ENCODE measurements around the gene PTPN14. TPM values are rescaled to one million over a fixed set of nuclear protein-coding genes. Genes with fewer than 3 reads are reported as not detected.

The PTPN14 gene
- polyA plus RNA-seq, 1 donor from 2014 or later = 0.07 TPM

GRCh38 chr1:214448536-214448935 is 102.9 kb downstream of the PTPN14 start:
- no peak for TF ChIP-seq CTCF (IDR thresholded peaks at IDR 0.05; ENCODE audit: poor library complexity, severe bottlenecking)
- no peak for TF ChIP-seq MXI1 (conservative IDR thresholded peaks at IDR 0.05; ENCODE audit: poor library complexity, severe bottlenecking)
- TF ChIP-seq EZH2 (IDR thresholded peaks at IDR 0.05; ENCODE audit: borderline replicate concordance, insufficient read depth, low read length, poor library complexity, severe bottlenecking) = no peak
- TF ChIP-seq TAF1 (IDR thresholded peaks at IDR 0.05; ENCODE audit: low read depth) = no peak
- TF ChIP-seq REST (IDR thresholded peaks at IDR 0.05; ENCODE audit: borderline replicate concordance) = no peak
- no peak overlapping the region for H3K27ac ChIP-seq (ENCODE audit: low read length)
- no peak overlapping the region for H3K4me2 ChIP-seq (ENCODE audit: low read length)
- no peak overlapping the region for H2AFZ ChIP-seq (ENCODE audit: low read depth, low read length)
- H3K4me3 ChIP-seq (ENCODE audit: low read length) = no peak overlapping the region
- no peaks in the 10 kb centered on the region for H3K79me2 ChIP-seq (replicated peaks; ENCODE audit: insufficient read depth, low read length)
- H3K36me3 ChIP-seq (ENCODE audit: insufficient read depth, low read length) = no peaks in the 10 kb centered on the region
- H3K9ac ChIP-seq (ENCODE audit: low read length) = no peak overlapping the region
- no peaks in the 10 kb centered on the region for H3K9me2 ChIP-seq (ENCODE audit: insufficient read depth, low read length)
- H3K27me3 ChIP-seq (ENCODE audit: insufficient read depth, low read depth, low read length) = no peaks in the 10 kb centered on the region
- no peaks in the 10 kb centered on the region for H4K20me1 ChIP-seq (ENCODE audit: insufficient read depth)
- no peaks in the 10 kb centered on the region for H3K9me3 ChIP-seq (ENCODE audit: low read length)
- no peaks in the 10 kb centered on the region for H3F3A ChIP-seq (ENCODE audit: insufficient read depth, low read length, poor library complexity, severe bottlenecking)

- H3K9ac ChIP-seq (ENCODE audit: low read length) = no peak overlapping the region
- no peaks in the 10 kb centered on the region for H3K36me3 ChIP-seq (ENCODE audit: insufficient read depth, low read length)
- H3K27me3 ChIP-seq (ENCODE audit: insufficient read depth, low read depth, low read length) = no peaks in the 10 kb centered on the region
- H3K9me2 ChIP-seq (ENCODE audit: insufficient read depth, low read length) = no peaks in the 10 kb centered on the region
- TF ChIP-seq RAD21 (conservative IDR thresholded peaks at IDR 0.05) = no peak
- no peak for TF ChIP-seq TAF1 (IDR thresholded peaks at IDR 0.05; ENCODE audit: low read depth)
- TF ChIP-seq EZH2 (IDR thresholded peaks at IDR 0.05; ENCODE audit: borderline replicate concordance, insufficient read depth, low read length, poor library complexity, severe bottlenecking) = no peak
- TF ChIP-seq CTCF (IDR thresholded peaks at IDR 0.05; ENCODE audit: poor library complexity, severe bottlenecking) = no peak
- no peak for TF ChIP-seq MXI1 (conservative IDR thresholded peaks at IDR 0.05; ENCODE audit: poor library complexity, severe bottlenecking)
- no peak for TF ChIP-seq SMC3 (conservative IDR thresholded peaks at IDR 0.05; ENCODE audit: poor library complexity)
- TF ChIP-seq POLR2AphosphoS5 (IDR thresholded peaks at IDR 0.05) = no peak
- no peak for TF ChIP-seq EP300 (conservative IDR thresholded peaks at IDR 0.05; ENCODE audit: poor library complexity, severe bottlenecking)
- TF ChIP-seq REST (IDR thresholded peaks at IDR 0.05; ENCODE audit: borderline replicate concordance) = no peak
- H3F3A ChIP-seq (ENCODE audit: insufficient read depth, low read length, poor library complexity, severe bottlenecking) = no peaks in the 10 kb centered on the region
- H3K27ac ChIP-seq (ENCODE audit: low read length) = no peak overlapping the region
- H3K79me2 ChIP-seq (replicated peaks; ENCODE audit: insufficient read depth, low read length) = no peaks in the 10 kb centered on the region
- H2AFZ ChIP-seq (ENCODE audit: low read depth, low read length) = no peak overlapping the region
- no peak overlapping the region for H3K4me3 ChIP-seq (ENCODE audit: low read length)
- no peaks in the 10 kb centered on the region for H3K9me3 ChIP-seq (ENCODE audit: low read length)
- H3K4me2 ChIP-seq (ENCODE audit: low read length) = no peak overlapping the region
- H4K20me1 ChIP-seq (ENCODE audit: insufficient read depth) = no peaks in the 10 kb centered on the region
Measured at GRCh38 chr1:214447557-214447871, 103.9 kb downstream of the PTPN14 start.

Measured in neural cell (in vitro differentiated cells).